ENCODE data around the gene NPC1L1.

Gene NPC1L1

GRCh38 chr7:44541028-44541869, at the start of gene NPC1L1:
Gene NPC1L1, minus strand, starts transcription at chr7:44541330. Its CDS starts 71 bp downstream, at chr7:44541259.
- no peak for TF ChIP-seq CTCF (IDR thresholded peaks at IDR 0.05; ENCODE audit: insufficient read depth, low read depth, low read length, missing control alignments)
- DNase-seq (ENCODE audit: low read depth) = no peak
- H3K4me3 ChIP-seq (ENCODE audit: low read length) = no peak within 1 kb of the TSS

- no peak overlapping the region for H3K4me3 ChIP-seq (ENCODE audit: low read length)
- no peak for DNase-seq (ENCODE audit: low read depth)
- TF ChIP-seq CTCF (IDR thresholded peaks at IDR 0.05; ENCODE audit: insufficient read depth, low read depth, low read length, missing control alignments) = no peak
Observed at GRCh38 chr7:44590910-44591309, 49.8 kb upstream of the NPC1L1 start.

GRCh38 chr7:44587843-44588711, 46.9 kb upstream of the NPC1L1 start:
- H3K4me3 ChIP-seq (ENCODE audit: low read length) = no peak overlapping the region
- peak; percentile 67 for DNase-seq (ENCODE audit: low read depth)
- TF ChIP-seq CTCF (IDR thresholded peaks at IDR 0.05; ENCODE audit: insufficient read depth, low read depth, low read length, missing control alignments) = peak; percentile 64

GRCh38 chr7:44583146-44583865, 42.2 kb upstream of the NPC1L1 start:
- TF ChIP-seq CTCF (IDR thresholded peaks at IDR 0.05; ENCODE audit: insufficient read depth, low read depth, low read length, missing control alignments) = no peak
- DNase-seq (ENCODE audit: low read depth) = no peak
- H3K4me3 ChIP-seq (ENCODE audit: low read length) = peak overlapping the region; percentile 71

- no peak for TF ChIP-seq CTCF (IDR thresholded peaks at IDR 0.05; ENCODE audit: insufficient read depth, low read depth, low read length, missing control alignments)
- H3K4me3 ChIP-seq (ENCODE audit: low read length) = peak within 1 kb of the TSS; percentile 79
- DNase-seq (ENCODE audit: low read depth) = peak; percentile 99
Observed at GRCh38 chr7:44581879-44582603, 40.9 kb upstream of the NPC1L1 start, which contains the start of gene TMED4. Gene TMED4, minus strand, starts transcription at chr7:44582231. Its CDS starts 25 bp downstream, at chr7:44582206.

Measured in epithelial cell of esophagus (primary cell).